Fibroblast of skin of right biceps (primary cell): ENCODE measurements around the gene TTC34.

Source experiments
- DNase-seq: peaks from one replicate; pipeline ENCODE4 v3.0.0-alpha.2; 2013

TTC34 gene

GRCh38 chr1:2625311-2625710 lies 176.2 kb downstream of the TTC34 start:
- no peak for DNase-seq

DNA sequence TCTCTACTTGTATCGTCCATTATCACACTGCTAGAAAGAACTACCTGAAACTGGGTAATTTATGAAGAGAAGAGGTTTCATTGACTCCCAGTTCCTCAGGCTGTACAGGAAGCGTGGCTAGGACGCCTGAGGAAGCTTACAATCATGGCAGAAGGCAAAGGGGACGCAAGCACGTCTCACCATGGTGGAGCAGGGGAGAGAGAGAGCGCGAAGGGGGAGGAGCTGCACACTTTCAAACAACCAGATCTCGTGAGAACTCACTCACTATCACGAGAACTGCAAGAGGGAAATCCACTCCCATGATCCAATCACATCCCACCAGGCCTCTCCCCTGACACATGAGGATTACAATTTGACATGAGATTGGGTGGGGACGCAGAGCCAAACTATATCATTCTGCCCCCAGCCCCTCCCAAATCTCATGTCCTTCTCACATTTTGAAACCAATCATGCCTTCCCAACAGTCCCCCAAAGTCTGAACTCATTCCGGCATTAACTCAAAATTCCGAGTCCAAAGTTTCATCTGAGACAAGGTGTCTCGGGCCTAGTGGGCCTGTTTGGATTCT lies 176.7 kb downstream of the TTC34 start:
- DNase-seq: no peak

DNA sequence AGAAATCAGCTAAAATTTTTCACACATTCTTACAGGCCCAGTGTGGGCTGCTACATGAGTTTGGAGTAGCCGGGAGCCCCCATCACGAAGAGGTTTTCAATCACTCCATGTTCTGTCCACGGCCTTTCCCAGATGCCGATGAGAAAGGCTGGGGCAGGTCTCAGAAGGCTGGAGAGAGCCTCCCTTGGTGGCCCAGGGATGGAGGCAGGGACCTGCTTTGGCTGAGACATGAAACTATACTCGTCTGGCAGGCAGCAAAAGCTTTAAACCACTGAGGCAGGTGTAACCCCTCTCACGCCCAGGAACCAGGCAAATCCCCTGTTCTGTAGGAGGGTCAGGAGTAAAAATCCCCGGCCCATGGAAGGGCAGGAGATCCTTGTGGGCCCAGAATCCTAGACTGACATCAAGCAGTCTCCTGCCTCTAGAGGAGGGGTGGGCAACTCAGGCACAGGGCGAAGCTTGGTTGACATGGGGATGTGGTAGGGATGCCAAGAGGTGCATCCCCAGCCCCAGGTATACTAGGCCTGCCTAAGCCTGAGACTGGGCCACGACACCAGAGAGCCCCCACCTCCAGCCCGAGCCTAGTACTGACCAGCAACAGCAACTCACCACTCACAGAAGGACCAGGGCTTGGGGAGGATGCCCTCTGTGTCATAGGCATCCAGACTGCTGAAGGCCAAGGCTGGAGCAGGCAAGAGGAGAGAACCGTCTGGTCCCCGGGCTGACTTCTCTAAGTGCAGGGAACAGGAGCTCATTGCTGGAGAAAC lies 177.7 kb downstream of the TTC34 start:
- DNase-seq: no peak

- DNase-seq: no peak
Observed at GRCh38 chr1:2617971-2618470, 183.5 kb downstream of the TTC34 start.

DNA sequence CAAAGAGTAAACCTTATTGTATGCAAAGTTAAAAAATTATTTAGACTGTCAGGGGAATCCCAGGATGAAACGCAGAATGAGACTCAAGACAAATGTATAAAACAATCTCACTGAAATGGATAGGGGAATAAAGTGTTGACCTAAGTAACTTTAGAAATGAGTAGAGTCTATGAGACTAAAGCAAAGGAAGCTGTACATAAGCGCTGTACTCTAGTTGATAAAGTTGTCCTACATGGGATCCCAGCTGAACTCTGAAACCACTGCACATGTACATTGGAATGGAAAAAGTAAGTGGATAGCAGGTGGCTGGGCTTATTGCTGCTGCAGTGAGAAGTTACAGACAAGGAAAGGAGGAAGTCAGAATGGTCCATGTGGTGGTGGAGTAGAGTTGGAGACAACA lies 187.3 kb downstream of the TTC34 start:
- no peak for DNase-seq

DNA sequence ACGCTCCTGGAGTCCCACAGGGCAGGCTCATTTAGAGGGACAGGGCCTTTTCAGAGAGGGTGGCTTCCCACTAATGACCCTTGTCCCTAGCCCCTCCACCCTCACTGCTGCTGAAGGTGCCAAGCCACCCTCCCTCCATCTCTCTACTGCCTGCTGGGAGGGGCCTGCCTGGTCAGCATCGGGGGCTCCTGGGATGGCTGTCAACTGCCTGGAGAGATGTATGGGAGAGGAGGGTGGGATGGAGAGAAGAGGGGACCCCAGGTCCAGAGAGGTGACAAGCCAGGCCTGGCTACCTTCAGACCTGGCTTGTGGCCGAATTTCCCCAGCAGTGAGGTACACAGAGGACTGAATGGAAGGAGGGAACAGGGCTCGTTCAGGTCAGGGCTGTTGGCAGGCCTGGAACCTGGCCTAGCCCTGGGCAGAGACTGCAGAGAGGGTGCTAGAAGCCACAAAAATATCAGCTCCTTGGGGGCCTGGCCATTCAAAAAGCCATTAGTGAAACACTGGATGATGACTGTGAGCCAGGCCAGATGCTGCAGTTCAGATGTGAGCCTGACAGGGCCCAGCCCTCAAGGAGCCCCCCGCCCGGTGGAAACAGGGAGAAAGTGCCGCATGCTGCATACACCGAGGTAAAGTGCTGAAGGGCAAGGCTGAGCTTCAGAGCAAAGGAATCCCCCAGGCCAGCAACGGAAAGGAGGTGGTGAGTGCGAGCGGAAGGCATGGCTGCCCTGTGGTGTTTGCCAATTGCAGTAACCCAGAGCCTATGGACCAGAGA lies 188.7 kb downstream of the TTC34 start:
- DNase-seq: no peak

- no peak for DNase-seq
Observed at GRCh38 chr1:2611621-2612437, 189.7 kb downstream of the TTC34 start.

- no peak for DNase-seq
Observed at GRCh38 chr1:2611031-2611501, 190.4 kb downstream of the TTC34 start.

DNA sequence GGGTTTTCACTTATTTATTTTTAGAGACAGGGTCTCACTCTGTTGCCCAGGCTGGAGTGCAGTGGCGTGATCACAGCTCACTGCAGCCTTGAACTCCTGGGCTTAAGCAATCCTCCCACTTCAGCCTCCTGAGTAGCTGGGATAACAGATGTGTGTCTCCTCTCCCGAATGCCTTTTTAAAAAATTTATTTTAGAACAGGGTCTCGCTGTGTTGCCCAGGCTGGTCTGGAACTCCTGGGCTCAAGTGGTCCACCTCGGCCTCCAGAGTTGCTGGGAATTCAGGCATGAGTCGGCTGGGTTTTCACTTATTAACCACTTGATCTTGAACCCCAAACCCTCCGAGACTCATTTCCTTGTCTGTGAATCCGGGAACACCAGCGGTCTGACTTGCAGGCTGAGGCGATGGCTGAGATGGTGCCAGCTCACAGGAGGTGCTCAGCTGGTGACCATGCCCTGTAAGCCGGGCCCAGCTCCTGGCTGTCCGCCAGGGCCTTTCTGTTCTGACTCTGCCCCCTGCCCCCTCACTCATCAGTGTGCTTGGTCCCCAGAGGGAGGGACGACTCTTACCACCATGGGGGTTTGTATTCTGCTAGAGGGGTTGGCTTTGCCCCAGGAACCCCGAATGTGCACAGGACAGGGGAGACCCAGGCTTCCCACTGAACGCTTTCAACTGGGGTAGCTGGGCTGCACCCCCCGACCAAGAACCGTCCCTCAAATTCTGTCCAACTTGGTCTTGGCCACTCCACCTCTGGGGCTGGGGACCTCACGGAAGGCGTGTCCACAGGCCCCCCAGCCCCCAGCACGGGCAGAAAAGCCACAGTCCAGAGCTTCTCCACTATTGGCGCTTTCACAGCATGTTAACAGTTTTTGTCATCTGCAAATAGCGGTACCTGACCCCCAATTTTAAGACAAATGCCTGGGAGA lies 191.2 kb downstream of the TTC34 start:
- DNase-seq: no peak

DNA sequence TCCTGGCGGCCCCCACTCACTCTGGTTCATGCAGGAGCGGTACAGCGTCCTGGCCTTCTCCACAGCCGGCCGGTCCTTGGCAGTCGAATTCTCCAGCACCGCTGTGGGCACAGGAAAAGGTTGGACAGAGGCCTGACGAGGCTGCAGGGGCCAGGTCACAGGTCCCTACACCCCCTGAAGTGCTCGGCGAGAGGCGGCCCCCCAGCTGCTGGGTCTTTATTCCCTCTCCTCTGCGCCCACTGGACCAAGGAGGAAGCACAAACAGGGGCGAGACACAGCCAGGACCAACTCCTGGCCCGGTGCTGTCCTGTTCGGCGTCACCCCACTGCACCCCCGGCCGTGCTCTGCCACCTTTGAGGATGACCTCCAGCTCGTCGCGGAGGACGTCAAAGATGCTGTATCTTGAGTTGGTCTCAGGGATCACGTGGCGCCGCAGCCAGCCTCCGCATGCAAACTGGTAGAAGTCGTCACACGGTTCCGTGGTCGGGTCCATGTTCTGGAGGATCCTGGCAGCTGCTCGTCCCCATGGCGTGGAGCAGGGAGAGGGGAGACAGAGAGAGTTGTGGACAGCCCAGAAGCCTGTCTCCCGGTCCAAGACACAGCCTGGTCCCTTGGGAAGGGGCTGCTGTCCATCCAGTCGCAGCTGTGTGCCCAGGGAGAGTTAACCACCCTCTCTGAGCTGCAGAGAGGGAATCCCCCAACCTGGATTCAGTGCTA lies 192.0 kb downstream of the TTC34 start:
- DNase-seq: no peak

DNA sequence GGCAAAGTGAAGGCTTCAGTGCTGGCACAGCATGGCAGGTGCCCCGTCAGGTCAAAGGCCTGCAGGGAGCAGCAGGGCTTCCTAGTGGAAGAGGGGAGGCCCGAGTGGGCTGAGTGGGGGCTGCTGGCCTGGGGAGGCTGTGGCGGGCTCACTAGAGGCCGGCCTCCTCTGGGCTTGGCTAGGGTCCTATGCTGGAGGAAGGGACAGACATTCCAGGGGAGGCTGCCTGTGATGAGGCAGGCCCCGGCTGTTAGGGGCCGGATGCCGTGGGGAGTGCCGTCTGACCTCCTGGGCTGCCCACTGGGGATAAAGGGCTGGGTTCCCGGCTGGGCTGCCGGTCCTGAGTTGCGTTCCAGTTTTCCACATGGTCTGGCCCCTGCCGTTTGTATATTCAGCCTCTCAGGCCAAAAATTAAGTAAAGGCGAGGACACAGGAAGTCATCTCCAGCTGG lies 193.8 kb downstream of the TTC34 start:
- no peak for DNase-seq

GRCh38 chr1:2606881-2607621 lies 194.4 kb downstream of the TTC34 start:
- no peak for DNase-seq

GRCh38 chr1:2606396-2606880 lies 195.1 kb downstream of the TTC34 start:
- no peak for DNase-seq

DNA sequence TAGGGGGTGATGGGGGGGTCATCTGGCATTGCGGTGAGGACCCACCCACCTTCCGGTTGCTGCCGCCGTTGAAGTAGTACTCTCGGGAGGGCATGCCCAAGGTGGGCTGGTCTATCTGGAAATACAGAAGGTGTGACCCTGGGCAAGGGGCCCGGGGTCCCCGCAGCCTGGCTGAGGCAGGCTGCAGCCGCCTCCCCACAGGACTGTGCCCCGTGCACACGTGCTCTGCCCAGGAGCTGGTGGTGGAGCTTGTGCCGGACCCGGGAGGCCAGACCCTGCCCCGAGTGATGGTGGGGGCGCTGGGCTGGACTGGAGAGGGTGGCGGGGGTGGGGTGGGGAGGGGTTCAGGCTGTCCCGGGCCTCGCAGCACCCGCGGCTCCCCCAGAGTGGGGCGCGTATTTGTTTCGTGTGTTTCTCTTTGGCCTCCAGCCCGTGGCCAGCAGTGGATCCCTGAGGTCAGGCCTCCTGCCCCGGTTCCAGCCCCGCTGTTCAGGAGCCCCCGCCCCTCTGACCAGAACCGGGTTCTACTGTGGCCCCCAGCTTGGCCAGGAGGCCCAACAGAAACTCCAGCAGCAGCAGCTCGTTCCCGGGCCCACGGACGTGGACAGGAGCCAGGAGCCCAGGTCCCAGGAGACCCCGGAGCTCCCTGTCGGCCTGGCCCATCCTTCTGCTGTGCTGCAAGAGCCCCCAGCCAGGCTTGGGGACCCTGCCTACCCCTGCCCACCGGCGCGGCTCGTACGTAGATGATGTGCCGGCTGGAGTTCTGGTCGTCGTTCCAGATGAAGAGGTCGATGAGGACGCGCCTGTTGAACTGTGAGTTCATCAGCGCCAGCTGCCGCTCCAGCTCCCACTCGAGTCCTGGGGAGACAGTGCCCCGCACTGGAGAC lies 195.7 kb downstream of the TTC34 start:
- DNase-seq: no peak

- DNase-seq: no peak
Observed at GRCh38 chr1:2604844-2605508, 196.5 kb downstream of the TTC34 start.

DNA sequence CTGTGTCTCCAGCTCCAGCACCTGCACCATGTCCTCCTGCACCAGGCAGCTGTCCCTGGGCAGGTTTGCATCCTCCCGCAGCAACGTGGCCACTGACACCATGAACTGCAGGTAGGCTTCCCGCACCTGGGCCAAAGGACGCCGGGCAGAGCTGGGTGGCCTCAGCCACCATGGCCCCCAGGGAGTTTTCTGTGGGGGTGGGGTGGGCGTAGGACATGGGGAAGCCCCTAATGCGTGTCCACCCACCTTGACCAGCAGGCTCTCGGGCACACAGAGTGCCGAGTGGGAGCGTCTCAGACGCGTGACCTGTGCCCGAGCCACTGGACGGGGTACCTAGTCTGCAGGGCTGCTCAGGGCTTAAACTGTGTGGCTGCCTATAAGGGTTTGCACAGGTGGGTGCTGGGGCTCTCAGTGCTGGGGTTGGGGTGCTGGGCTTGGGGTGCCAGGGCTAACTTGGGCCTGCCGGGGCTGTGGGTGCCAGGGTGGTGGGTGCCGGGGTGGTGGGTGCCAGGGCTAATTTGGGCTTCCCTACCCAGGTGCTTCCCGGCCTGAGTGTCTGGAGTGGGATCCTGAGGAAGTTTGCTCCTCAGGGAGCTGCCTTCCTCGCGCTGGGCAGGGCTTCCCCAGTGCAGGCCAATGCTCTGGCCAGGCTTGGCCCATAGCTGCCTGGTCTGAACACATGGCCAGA lies 197.2 kb downstream of the TTC34 start:
- no peak for DNase-seq

GRCh38 chr1:2603521-2604155 lies 197.9 kb downstream of the TTC34 start:
- DNase-seq: no peak
